ENCODE results near the gene BMPR1B. TPM values are rescaled to one million over a fixed set of nuclear protein-coding genes. Genes with fewer than 3 reads are reported as not detected.

The BMPR1B gene
- total RNA-seq, 2 experiments from 2014 or later = not detected

- Mint-ChIP-seq H3K27ac (no peak overlapping the region), H3K9me3 (no peaks in the 10 kb centered on the region), H3K4me1 (ENCODE audit: low read depth) (no peaks in the 10 kb centered on the region), H3K27me3 (peaks cover 5% of the 10 kb centered on the region), H3K4me3 (no peak overlapping the region), H3K36me3 (ENCODE audit: low read depth) (no peaks in the 10 kb centered on the region)
- Histone ChIP-seq H3K27ac (ENCODE audit: low read depth in 1 of 2, low read length in 2 of 2) (no peak overlapping the region), H3K4me3 (ENCODE audit: low read length) (no peak overlapping the region), H3K36me3 (ENCODE audit: insufficient read depth, low read length) (no peaks in the 10 kb centered on the region), H3K4me1 (ENCODE audit: insufficient read depth, low read length) (no peaks in the 10 kb centered on the region), H3K9me3 (ENCODE audit: control insufficient read depth in 1 of 2, insufficient read depth in 1 of 2, low read length in 2 of 2) (no peaks in the 10 kb centered on the region), H3K27me3 (ENCODE audit: control insufficient read depth in 1 of 2, insufficient read depth in 2 of 2, low read length in 2 of 2) (no peaks in the 10 kb centered on the region)
- intact Hi-C loops (cut with DNase I, micrococcal nuclease) = no loop called here
- ChIA-PET POLR2A (no interaction called here), CTCF (no interaction called here)
- DNase-seq = no peak
- no peak for ATAC-seq (ENCODE audit: poor library complexity)
- TF ChIP-seq CTCF (IDR thresholded peaks at IDR 0.05) = no peak
These were observed 68.5 kb downstream of the BMPR1B start for GRCh38 chr4:94826206-94826605.

DNA sequence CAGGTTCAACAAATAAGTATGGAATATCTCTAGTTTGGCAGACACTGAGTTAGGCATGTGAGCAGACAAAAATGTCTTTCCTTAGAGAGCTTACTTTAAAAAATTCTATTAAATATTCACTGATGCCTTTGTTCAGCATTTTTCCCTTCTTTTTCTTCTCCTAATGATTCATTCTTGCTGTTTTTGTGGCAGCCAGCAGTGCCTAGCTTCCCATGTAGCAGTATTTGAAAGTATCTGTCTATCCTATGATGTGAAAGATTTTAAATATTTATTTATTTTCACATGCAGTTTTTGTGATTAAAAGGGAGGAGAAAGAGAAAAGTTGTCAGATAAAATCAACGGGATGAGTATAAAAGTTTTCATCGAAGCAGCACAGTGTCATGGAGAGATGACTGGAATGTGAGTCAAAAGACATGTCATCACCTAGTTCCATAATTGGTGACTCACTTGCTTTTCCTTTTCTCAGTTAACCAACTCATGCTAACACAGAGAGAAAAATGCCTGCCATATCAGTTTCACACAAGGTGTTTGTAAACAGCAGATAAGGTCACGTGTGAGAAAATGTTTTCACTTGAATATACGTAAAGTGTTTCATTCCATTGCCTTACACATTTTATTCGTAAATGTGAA lies 69.8 kb downstream of the BMPR1B start:
- no peaks in the 10 kb centered on the region for H3K36me3 ChIP-seq (ENCODE audit: insufficient read depth, low read length)
- Mint-ChIP-seq H3K27me3 (peaks cover 5% of the 10 kb centered on the region), H3K4me1 (ENCODE audit: low read depth) (no peaks in the 10 kb centered on the region), H3K4me3 (no peak overlapping the region), H3K36me3 (ENCODE audit: low read depth) (no peaks in the 10 kb centered on the region), H3K9me3 (no peaks in the 10 kb centered on the region), H3K27ac (no peak overlapping the region)
- no peak overlapping the region for H3K4me3 ChIP-seq (ENCODE audit: low read length)
- no peaks in the 10 kb centered on the region for H3K9me3 ChIP-seq (ENCODE audit: control insufficient read depth in 1 of 2, insufficient read depth in 1 of 2, low read length in 2 of 2)
- DNase-seq (no peak), ATAC-seq (ENCODE audit: poor library complexity) (no peak)
- no peaks in the 10 kb centered on the region for H3K4me1 ChIP-seq (ENCODE audit: insufficient read depth, low read length)
- ChIA-PET POLR2A (no interaction called here), CTCF (no interaction called here)
- no peaks in the 10 kb centered on the region for H3K27me3 ChIP-seq (ENCODE audit: control insufficient read depth in 1 of 2, insufficient read depth in 2 of 2, low read length in 2 of 2)
- no peak for TF ChIP-seq CTCF (IDR thresholded peaks at IDR 0.05)
- no peak overlapping the region for H3K27ac ChIP-seq (ENCODE audit: low read depth in 1 of 2, low read length in 2 of 2)
- intact Hi-C loops (cut with DNase I, micrococcal nuclease) = no loop called here

GRCh38 chr4:94828882-94829281 lies 71.1 kb downstream of the BMPR1B start:
- Histone ChIP-seq H3K27me3 (ENCODE audit: control insufficient read depth in 1 of 2, insufficient read depth in 2 of 2, low read length in 2 of 2) (no peaks in the 10 kb centered on the region), H3K9me3 (ENCODE audit: control insufficient read depth in 1 of 2, insufficient read depth in 1 of 2, low read length in 2 of 2) (no peaks in the 10 kb centered on the region), H3K27ac (ENCODE audit: low read depth in 1 of 2, low read length in 2 of 2) (no peak overlapping the region), H3K36me3 (ENCODE audit: insufficient read depth, low read length) (no peaks in the 10 kb centered on the region), H3K4me1 (ENCODE audit: insufficient read depth, low read length) (no peaks in the 10 kb centered on the region), H3K4me3 (ENCODE audit: low read length) (no peak overlapping the region)
- intact Hi-C loops (cut with DNase I, micrococcal nuclease) = no loop called here
- DNase-seq = no peak
- Mint-ChIP-seq H3K36me3 (ENCODE audit: low read depth) (no peaks in the 10 kb centered on the region), H3K27me3 (no peaks in the 10 kb centered on the region), H3K4me3 (no peak overlapping the region), H3K9me3 (no peaks in the 10 kb centered on the region), H3K4me1 (ENCODE audit: low read depth) (no peaks in the 10 kb centered on the region), H3K27ac (no peak overlapping the region)
- CTCF ChIA-PET = no interaction called here
- no peak for TF ChIP-seq CTCF (IDR thresholded peaks at IDR 0.05)
- POLR2A ChIA-PET = no interaction called here
- ATAC-seq (ENCODE audit: poor library complexity) = no peak
